WI38 (cell line): ENCODE measurements around the gene SST.

ENCODE experiments used
- H3K4me3 ChIP-seq: 2 replicates; pipeline ENCODE4 v1.5.1; 2011; ENCODE audit warnings: low read depth, mild to moderate bottlenecking, control low read depth, low read length
- TF ChIP-seq, protein P1 (sequence below): IDR thresholded peaks from 2 replicates; pipeline ENCODE4 v1.5.1; 2012; ENCODE audit warnings: low read depth, mild to moderate bottlenecking, control low read depth, low read length

The SST gene

DNA sequence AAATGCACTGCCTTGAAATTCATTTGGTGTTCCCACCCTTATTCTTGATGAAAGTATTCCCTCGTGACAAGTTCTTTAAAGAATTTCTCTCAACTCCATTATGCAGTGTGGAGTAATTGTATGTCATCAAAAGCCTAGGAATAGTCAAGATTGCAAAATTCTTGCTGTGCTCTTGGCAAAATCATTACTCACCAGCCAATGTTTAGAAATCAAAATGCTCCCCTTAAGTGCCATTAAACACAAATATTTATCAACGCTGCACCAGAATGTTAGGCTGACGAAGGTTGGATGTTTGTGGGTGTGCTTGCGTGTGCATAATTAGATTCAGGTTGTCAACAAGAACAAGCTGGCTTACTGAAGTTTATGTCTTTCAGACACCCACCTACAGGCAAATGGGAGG, 40.5 kb downstream of the SST start:
- TF ChIP-seq, protein P1, sequence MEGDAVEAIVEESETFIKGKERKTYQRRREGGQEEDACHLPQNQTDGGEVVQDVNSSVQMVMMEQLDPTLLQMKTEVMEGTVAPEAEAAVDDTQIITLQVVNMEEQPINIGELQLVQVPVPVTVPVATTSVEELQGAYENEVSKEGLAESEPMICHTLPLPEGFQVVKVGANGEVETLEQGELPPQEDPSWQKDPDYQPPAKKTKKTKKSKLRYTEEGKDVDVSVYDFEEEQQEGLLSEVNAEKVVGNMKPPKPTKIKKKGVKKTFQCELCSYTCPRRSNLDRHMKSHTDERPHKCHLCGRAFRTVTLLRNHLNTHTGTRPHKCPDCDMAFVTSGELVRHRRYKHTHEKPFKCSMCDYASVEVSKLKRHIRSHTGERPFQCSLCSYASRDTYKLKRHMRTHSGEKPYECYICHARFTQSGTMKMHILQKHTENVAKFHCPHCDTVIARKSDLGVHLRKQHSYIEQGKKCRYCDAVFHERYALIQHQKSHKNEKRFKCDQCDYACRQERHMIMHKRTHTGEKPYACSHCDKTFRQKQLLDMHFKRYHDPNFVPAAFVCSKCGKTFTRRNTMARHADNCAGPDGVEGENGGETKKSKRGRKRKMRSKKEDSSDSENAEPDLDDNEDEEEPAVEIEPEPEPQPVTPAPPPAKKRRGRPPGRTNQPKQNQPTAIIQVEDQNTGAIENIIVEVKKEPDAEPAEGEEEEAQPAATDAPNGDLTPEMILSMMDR, result no peak
- no peak overlapping the region for H3K4me3 ChIP-seq

DNA sequence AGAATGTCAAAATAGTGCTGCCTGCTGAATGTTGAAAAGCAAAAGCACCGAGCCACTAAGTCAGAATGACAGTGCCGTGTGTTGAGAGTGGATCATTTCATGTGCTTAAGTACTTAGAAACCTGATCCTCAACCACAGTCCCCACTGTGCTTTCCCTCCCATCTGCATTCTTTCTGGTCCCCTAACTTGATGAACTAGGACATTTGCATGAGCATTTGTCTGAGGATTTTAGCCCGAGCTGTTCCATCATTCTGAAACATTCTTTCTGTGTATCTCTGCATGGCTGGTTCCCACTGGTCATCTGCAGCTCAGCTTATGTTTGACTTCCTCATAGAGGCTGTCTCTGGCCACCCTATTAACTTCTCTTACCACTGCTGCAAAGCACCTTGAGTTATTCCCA, 42.0 kb downstream of the SST start:
- TF ChIP-seq, protein P1, result no peak
- no peak overlapping the region for H3K4me3 ChIP-seq

DNA sequence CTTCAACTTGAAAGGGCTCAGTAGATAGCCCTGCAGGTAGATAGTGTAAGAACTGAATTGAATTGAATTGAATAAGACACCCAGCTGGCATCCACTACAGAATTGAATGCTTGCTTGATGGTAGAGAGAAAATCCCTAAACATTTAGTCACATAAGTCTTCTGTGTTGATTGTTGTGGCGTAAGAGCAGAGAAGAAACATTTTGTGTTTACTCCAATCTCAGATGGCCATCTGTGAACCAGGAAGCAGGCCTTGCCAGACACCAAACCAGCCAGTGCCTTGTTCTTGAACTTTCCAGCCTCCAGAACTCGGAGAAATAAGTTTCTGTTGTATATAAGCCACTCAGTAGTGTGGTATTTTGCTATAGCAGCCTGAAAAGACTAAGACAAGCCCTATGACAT, 43.6 kb downstream of the SST start:
- no peak overlapping the region for H3K4me3 ChIP-seq
- TF ChIP-seq, protein P1, result no peak

DNA sequence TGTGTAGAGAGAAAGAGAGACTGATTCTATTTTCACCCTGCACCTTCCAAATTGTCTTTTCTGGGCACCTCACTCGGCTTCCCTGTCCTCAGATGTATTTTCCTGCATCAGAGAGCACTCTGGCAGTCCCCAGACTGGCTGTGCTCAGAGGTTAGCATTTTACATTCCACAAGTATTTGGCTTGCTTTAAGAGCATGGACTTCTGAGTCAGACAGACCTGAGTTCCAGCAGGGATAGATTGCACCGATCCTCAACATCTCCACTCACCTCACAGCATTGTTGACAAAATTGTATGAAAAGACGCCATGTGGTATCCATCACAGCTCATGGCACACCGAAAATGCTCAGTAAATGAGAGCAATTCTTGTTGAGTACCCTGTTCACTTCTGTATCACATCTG, 45.6 kb downstream of the SST start:
- TF ChIP-seq, protein P1, result no peak
- no peak overlapping the region for H3K4me3 ChIP-seq

DNA sequence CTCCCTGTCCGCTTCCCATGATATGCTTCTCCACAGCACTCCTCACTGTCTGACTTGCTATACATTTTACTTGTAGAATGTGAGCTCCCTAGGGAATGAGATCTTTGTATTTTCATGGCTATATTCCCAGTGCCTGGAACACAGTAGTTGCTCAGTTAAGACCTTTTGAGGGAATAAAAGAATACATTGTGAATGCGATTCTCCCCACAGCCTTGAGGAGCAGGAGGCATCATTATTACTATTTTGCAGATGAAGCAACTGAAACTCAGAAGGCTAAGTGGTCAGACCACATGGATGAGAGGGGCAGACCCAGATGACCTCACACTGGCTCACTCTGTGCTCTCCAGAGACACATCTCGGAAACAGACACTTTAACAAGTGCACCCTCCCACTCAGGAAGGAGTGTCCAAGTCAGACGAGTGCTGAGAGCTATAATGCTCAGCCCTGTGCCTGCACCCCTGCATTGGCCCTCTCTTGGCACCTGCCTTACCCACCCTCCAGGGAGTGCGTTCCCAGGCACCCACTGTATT, 46.8 kb downstream of the SST start:
- TF ChIP-seq, protein P1, result no peak
- no peak overlapping the region for H3K4me3 ChIP-seq

DNA sequence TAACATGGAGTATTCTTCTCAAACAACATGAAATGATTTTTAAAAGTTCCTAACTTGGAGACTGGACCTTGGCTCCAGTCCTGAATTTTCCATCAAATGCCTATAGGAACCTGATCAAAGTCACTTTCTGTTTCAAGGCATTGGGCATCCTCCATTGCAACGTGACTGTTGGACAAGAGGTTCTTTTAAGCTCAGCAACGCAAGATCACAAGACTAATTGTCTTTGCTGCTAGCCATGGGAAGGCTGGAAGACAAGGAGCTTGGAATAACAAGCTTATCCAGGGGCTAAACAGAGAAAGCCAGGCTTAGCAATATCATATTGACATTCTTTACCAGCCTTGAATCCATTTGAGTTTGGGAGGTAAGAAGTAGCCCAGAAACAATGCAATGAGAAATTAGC, 48.3 kb downstream of the SST start:
- TF ChIP-seq, protein P1, result no peak

DNA sequence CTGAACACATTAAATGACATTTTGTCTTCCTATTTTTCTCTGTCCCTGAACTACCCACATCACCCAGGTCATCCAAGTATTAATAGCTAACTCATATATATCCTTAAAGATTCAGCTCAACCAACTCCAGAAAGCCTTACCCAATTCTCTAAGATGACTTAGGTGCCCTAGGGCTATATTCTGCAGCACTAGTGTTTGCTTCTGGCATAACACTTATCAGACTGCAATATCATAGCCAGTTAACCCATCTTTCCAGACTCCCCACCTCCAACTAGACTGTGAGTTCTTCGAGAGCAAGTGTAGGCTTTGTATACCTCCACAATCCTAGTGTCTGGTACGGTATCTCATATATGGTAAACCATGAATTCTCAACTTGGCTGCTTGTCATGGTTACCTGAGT, 50.7 kb downstream of the SST start:
- TF ChIP-seq, protein P1, result no peak
- H3K4me3 ChIP-seq, result no peak overlapping the region

More for the DNA sequence above, 48.3 kb downstream of the SST start:
- no peak overlapping the region for H3K4me3 ChIP-seq
